Activated CD8-positive, alpha-beta T cell treated with anti-CD3 and anti-CD28 coated beads, Interleukin-2, amount 10 ng/mL, durations not matched to agents 7 days and 5 days (primary cell): ENCODE measurements around the gene UMOD. TPM values are rescaled to one million over a fixed set of nuclear protein-coding genes. Genes with fewer than 3 reads are reported as not detected.
"Not testable (repeated sequence)": the region's sequence is repeated elsewhere in the genome, so short reads cannot be mapped to it uniquely, and the experiment has no call there.

Experiments used
- ATAC-seq: fragments of 150-1000 bp; cut with Tn5 transposase; one replicate; pipeline ENCODE4 v1.10.0; 2021; ENCODE audit warnings: moderate library complexity
- CTCF ChIA-PET: fragments of 350-600 bp; sonication (Branson Sonifier 250); formaldehyde crosslinking; loops from one replicate; lab custom pipeline; 2021; ENCODE audit warnings: antibody characterized with exemption; lab: Charles Lee
- POLR2A ChIA-PET: fragments of 350-600 bp; sonication (Branson Sonifier 250); formaldehyde crosslinking; loops from one replicate; lab custom pipeline; 2021; ENCODE audit warnings: antibody characterized with exemption; lab: Charles Lee
- DNase-seq: peaks from one replicate; pipeline ENCODE4 v3.0.0-alpha.2; 2020
- H3K27ac Mint-ChIP-seq: one replicate; pipeline ENCODE4 v1.8.0; 2021; ENCODE audit warnings: mild to moderate bottlenecking, mixed read lengths
- H3K27me3 Mint-ChIP-seq: one replicate; pipeline ENCODE4 v1.8.0; 2021; ENCODE audit warnings: low read depth, mixed read lengths
- H3K36me3 Mint-ChIP-seq: one replicate; pipeline ENCODE4 v1.8.0; 2021; ENCODE audit warnings: low read depth, mixed read lengths
- H3K4me1 Mint-ChIP-seq: one replicate; pipeline ENCODE4 v1.8.0; 2021; ENCODE audit warnings: low read depth, mixed read lengths
- H3K4me3 Mint-ChIP-seq: one replicate; pipeline ENCODE4 v1.8.0; 2021; ENCODE audit warnings: mild to moderate bottlenecking, mixed read lengths
- H3K9me3 Mint-ChIP-seq: one replicate; pipeline ENCODE4 v1.8.0; 2022; ENCODE audit warnings: mixed read lengths; ENCODE audit not compliant: insufficient read depth
- total RNA-seq, 2 experiments: library from RNA; stranded (reverse); gene quantifications; one replicate each; pipeline ENCODE4 v1.2.3, GENCODE V29; 2021

The UMOD gene
- total RNA-seq, 2 experiments from 2014 or later, result not detected

DNA sequence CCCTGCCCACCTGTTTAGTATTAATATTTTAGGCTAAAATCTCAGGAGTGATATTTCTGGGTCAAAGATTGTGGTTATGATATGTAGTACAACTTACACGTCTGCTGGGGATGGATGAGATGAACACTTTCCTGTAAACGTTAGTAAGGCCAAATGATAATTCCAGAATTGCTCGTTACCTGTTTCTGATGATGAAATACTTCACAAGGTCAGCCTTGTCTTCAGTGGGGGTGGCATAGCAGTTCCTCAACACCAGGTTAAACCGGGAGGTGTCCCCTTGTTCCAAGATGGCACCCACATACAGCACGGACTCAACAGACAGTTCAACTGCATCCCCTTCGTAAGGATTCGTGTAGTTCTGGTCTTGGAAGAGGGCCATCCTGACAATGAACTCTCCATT, 34.5 kb downstream of the UMOD start:
- Mint-ChIP-seq H3K27me3 (no peaks in the 10 kb centered on the region), H3K4me1 (no peaks in the 10 kb centered on the region), H3K4me3 (no peak overlapping the region), H3K27ac (no peak overlapping the region), H3K36me3 (no peaks in the 10 kb centered on the region), H3K9me3 (no peaks in the 10 kb centered on the region)
- no peak for DNase-seq
- ChIA-PET CTCF (no interaction called here), POLR2A (no interaction called here)
- ATAC-seq, result no peak

DNA sequence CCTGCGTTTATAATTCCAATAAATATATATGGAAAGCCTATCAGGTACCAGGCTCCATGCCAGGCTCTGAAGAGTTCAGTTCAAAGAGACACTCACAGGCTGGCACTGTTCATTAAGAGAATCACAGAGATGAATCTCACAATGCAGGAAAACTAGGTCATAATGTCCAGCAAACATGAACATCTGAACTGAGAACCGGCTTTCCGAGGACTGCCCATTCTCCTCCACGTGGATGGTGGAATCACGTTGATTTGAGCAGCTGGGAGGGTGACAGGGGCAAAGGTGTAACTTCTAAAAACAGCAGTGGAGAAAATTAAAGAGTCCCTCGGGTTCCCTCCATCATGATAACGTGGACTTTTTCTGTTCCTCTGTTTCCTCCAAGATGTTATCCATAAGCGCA, 35.4 kb downstream of the UMOD start:
- DNase-seq, result no peak
- Mint-ChIP-seq H3K27me3 (no peaks in the 10 kb centered on the region), H3K36me3 (no peaks in the 10 kb centered on the region), H3K4me1 (no peaks in the 10 kb centered on the region), H3K4me3 (no peak overlapping the region), H3K27ac (no peak overlapping the region), H3K9me3 (no peaks in the 10 kb centered on the region)
- ChIA-PET CTCF (no interaction called here), POLR2A (no interaction called here)
- ATAC-seq, result no peak

DNA sequence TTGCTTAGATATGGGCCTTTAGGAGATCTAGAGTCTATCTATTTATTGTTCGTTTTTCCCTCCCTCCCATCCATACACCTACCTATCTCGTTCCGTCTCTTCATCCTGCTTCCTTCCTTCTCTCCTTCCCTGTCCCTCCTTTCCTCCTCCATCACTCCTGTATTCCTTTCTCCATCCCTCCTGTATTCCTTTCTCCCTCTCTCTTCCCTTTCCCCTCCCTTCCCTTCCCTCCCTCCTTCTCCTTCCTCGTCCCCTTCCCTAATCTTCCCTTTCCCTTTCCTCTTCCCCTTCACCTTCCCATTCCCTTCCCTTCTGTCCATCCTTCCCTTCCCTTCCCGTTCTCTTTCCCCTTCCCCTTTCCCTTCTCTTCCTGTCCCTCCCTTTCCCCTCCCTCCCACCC, 35.8 kb downstream of the UMOD start:
- Mint-ChIP-seq H3K27me3 (no peaks in the 10 kb centered on the region), H3K4me3 (no peak overlapping the region), H3K27ac (no peak overlapping the region), H3K36me3 (no peaks in the 10 kb centered on the region), H3K9me3 (no peaks in the 10 kb centered on the region), H3K4me1 (no peaks in the 10 kb centered on the region)
- ATAC-seq, result no peak
- ChIA-PET POLR2A (no interaction called here), CTCF (no interaction called here)
- DNase-seq, result no peak

DNA sequence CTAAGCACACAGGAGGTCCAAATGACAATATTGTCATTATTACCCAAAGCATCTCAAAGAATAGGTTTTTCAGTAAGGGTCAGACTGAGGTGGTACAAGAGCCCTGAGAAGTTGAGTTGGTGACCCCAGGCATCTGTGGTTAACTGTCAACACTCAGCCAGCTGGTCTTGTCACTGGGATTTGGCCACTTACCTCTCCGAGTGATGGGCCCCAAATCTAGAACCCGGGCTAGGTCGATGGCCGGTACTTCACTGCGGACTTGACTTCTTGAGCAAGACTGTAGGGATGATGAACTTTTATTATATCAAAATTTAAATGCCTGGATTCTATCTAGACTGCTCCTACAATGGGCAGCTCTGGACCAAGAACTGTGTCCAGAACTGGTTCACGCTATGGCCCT, 36.8 kb downstream of the UMOD start:
- ChIA-PET CTCF (no interaction called here), POLR2A (no interaction called here)
- Mint-ChIP-seq H3K4me1 (no peaks in the 10 kb centered on the region), H3K4me3 (no peak overlapping the region), H3K27ac (no peak overlapping the region), H3K9me3 (no peaks in the 10 kb centered on the region), H3K36me3 (no peaks in the 10 kb centered on the region), H3K27me3 (no peaks in the 10 kb centered on the region)
- ATAC-seq (no peak), DNase-seq (no peak)

DNA sequence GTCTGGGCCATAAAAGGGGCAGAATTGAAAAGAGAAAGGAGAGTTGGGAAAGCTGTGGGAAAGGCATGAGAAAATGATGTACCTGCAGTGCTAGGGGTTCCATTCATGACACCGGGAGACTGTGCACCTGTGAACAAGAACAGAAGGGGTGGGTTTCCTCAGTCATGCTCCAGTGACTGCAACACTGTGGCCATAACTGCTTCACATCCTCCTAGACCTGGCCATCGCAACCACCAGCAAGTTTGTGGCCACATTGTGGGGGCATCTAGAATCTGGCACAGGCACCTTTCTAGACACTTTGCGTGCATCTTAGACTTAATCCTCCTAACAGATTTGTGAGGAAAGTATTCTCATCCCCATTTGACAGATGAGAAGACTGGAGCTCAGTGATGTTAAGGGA, 37.9 kb downstream of the UMOD start:
- ChIA-PET CTCF (no interaction called here), POLR2A (no interaction called here)
- DNase-seq (no peak), ATAC-seq (no peak)
- no peaks in the 10 kb centered on the region for H3K9me3 Mint-ChIP-seq
- no peak overlapping the region for H3K4me3 Mint-ChIP-seq
- no peaks in the 10 kb centered on the region for H3K4me1 Mint-ChIP-seq
- no peaks in the 10 kb centered on the region for H3K36me3 Mint-ChIP-seq
- no peak overlapping the region for H3K27ac Mint-ChIP-seq
- H3K27me3 Mint-ChIP-seq, result no peaks in the 10 kb centered on the region

DNA sequence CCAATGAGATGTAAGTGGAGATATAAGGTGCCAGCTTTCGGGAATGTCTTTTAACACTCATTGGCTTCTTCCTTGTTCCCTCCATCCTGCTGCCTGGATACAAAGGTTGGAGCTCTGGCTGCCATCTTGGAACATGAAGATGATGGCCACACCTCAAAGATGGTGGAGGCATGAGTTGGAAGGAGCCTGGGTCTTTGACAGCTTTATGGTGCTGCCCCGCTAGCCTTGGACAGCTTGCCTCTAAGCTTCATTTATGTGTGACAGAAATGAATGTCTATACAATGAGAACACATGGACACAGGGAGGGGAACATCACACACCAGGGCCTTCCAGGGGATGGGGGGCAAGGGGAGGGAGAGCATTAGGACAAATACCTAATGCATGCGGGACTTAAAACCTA, 38.8 kb downstream of the UMOD start:
- Mint-ChIP-seq H3K36me3 (no peaks in the 10 kb centered on the region), H3K4me1 (no peaks in the 10 kb centered on the region), H3K27me3 (no peaks in the 10 kb centered on the region), H3K9me3 (no peaks in the 10 kb centered on the region), H3K27ac (no peak overlapping the region), H3K4me3 (no peak overlapping the region)
- CTCF ChIA-PET, result interaction anchor here (0.8 kb wide), 1 partner anchor 13 kb away, joined by 4 read pairs; no protein-coding TSS in a partner anchor
- ATAC-seq, result no peak
- POLR2A ChIA-PET, result no interaction called here
- DNase-seq, result no peak

DNA sequence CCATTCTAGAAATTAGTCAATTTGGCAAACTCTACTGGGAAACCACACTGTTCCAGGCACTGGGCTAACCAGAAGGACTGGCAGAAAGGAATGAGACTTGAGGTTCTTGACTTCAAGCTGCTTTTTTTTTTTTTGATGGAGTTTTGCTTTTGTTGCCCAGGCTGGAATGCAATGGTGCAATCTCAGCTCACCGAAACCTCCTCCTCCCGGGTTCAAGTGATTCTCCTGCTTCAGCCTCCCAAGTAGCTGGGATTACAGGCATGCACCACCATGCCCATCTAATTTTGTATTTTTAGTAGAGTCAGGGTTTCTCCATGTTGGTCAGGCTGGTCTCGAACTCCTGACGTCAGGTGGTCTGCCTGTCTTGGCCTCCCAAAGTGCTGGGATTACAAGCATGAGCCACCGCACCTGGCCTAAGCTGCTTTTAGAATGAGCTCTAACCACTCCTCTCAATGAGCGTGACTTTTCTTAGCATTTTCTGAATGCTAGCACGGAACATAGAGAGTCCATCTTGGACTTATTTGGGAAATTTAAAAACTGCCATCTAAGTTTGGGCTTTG, 39.9 kb downstream of the UMOD start:
- ATAC-seq, H3K4me3 Mint-ChIP-seq, H3K27ac Mint-ChIP-seq, H3K9me3 Mint-ChIP-seq, POLR2A ChIA-PET, H3K4me1 Mint-ChIP-seq, H3K27me3 Mint-ChIP-seq, CTCF ChIA-PET, DNase-seq, H3K36me3 Mint-ChIP-seq: not testable (repeated sequence)

DNA sequence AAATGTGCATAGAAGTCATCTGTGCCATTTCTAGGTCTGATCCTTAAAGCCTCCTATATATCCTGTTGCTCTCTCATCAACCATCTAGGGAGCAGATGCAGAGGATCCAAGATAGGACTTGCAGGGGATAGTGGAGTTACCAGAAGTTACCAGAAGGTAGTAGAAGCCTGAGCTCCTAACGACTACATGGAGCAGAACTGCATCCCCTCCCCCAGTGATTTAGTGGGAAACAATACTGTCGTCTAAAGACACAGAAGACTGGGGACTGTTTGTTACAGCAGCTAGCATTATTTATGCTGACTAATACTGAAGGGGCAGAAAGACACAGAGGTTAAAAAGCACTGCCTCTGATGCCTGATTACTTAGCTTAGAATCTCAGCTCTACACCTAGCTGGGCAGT, 41.0 kb downstream of the UMOD start:
- POLR2A ChIA-PET, result no interaction called here
- Mint-ChIP-seq H3K36me3 (no peaks in the 10 kb centered on the region), H3K9me3 (no peaks in the 10 kb centered on the region), H3K4me3 (no peak overlapping the region), H3K27me3 (no peaks in the 10 kb centered on the region), H3K27ac (no peak overlapping the region), H3K4me1 (no peaks in the 10 kb centered on the region)
- no peak for ATAC-seq
- DNase-seq, result no peak
- CTCF ChIA-PET, result interaction anchor here (0.9 to 1.2 kb wide), 2 partner anchors 10 to 11 kb away, joined by 3 read pairs; no protein-coding TSS in a partner anchor

DNA sequence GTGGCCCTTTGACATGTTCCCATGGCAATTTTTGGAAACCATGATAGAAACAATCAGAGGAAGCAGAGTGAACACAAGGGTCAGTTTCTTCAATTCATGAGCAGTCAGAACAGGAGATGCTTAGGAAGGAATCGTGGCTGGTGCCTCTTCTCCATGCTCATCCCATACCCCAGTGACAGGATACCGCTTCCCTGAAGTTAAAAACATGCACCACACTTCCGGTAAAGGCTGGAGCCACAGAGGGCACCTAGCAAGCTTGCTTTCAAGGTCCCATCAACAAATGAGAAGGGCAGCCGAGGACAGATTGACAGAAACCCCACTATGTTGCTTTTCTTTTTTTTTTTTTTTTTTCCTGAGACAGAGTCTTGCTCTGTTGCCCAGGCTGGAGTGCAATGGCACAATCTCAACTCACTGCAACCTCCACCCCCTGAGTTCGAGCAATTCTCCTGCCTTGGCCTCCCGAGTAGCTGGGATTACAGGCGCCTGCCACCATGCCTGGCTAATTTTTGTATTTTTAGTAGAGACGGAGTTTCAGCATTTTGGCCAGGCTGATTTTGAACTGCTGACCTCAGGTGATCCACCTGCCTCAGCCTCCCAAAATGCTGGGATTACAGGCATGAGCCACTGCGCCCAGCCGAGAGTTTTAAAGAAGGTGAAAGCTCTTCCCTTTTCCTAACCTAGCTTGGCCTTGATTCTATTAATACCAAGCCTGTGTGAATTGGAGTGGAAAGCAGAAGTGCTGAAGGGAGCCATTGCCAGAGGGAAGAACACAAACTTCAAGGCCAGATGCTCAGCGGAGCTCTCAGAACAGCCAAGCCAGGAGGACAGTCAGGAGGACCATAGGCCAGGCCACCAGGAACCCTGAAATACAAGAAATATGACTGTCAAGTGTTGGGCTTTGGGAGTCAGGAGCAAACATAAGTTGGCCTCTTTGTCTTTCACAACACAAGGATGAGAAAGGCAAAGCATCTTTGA, 41.8 kb downstream of the UMOD start:
- no peaks in the 10 kb centered on the region for H3K27me3 Mint-ChIP-seq
- no peak overlapping the region for H3K4me3 Mint-ChIP-seq
- no peak for DNase-seq
- POLR2A ChIA-PET, result no interaction called here
- no peaks in the 10 kb centered on the region for H3K4me1 Mint-ChIP-seq
- CTCF ChIA-PET, result interaction anchor here (0.9 to 1.2 kb wide), 2 partner anchors 9 to 11 kb away, joined by 3 read pairs; no protein-coding TSS in a partner anchor
- ATAC-seq, result no peak
- no peaks in the 10 kb centered on the region for H3K9me3 Mint-ChIP-seq
- no peak overlapping the region for H3K27ac Mint-ChIP-seq
- H3K36me3 Mint-ChIP-seq, result no peaks in the 10 kb centered on the region

DNA sequence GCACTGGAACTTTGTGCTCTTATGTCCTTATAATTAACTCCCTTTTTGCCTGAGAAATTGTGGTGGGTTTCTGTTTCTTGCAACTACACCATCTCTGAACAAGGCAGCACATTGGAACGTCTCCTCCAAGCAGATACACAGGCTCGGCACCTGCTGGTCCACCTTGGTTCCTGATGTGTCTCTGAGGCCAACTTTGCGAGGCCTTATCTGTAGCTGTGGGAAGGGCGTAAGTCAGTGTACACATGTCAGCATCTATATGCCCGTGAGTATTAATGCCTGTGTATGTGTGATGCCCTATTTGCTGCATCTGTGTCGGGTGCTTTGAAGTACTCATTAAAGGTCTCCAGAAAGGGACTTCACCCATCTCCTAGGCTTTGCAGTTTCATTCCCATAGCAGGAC, 42.7 kb downstream of the UMOD start:
- no peak for ATAC-seq
- no peaks in the 10 kb centered on the region for H3K9me3 Mint-ChIP-seq
- H3K36me3 Mint-ChIP-seq, result no peaks in the 10 kb centered on the region
- DNase-seq, result no peak
- CTCF ChIA-PET, result interaction anchor here (1.6 kb wide), 1 partner anchor 402 kb away, joined by 4 read pairs; no protein-coding TSS in a partner anchor
- no peaks in the 10 kb centered on the region for H3K4me1 Mint-ChIP-seq
- H3K27me3 Mint-ChIP-seq, result no peaks in the 10 kb centered on the region
- H3K4me3 Mint-ChIP-seq, result no peak overlapping the region
- POLR2A ChIA-PET, result no interaction called here
- H3K27ac Mint-ChIP-seq, result no peak overlapping the region

DNA sequence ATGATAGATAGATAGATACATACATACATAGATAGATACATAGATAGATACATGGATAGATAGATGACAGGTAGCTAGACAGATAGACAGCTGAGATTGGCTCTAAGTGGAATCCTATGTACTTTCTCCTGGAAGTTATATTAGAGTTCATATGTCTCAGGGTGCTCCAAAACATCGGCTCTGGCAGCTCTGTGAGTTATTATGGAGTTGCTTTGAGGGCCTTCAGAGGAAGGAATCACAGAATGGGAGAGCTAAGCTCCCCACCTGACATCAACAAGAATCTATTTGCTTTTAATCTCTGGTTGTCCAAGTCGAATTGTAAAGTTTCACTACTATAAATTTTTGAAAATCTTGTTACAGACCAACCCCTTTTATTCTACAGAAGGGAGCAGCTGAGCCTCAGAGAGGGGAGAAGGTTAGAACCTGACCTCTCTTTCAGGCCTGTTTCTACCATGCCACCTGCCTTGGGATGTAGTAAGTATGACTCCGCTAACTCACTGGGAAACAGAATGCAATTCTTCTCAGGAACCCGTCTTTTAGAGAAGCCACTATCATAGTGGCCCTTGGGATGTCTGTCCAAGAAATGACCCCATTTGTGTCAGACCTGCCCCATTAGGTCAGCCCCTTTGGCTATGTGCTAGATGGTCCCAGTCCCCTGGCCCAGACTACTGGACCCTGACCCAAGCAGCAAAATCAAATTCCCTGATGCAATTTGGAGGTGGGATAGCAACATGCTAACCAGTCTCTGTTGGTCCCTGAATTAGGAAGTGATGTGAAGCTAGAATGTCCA, 43.5 kb downstream of the UMOD start:
- no peak overlapping the region for H3K27ac Mint-ChIP-seq
- H3K4me1 Mint-ChIP-seq, result no peaks in the 10 kb centered on the region
- ATAC-seq (no peak), DNase-seq (no peak)
- CTCF ChIA-PET, result interaction anchor here (1.6 kb wide), 1 partner anchor 402 kb away, joined by 4 read pairs; no protein-coding TSS in a partner anchor
- POLR2A ChIA-PET, result no interaction called here
- H3K36me3 Mint-ChIP-seq, result no peaks in the 10 kb centered on the region
- no peaks in the 10 kb centered on the region for H3K9me3 Mint-ChIP-seq
- no peak overlapping the region for H3K4me3 Mint-ChIP-seq
- no peaks in the 10 kb centered on the region for H3K27me3 Mint-ChIP-seq
